Ishikawa (cell line): Measurements from ENCODE around the gene GLUL.

Experiments used
- CEBPB ChIP-seq: IDR thresholded peaks from 2 replicates; pipeline ENCODE4 v1.6.1; 2012
- CREB1 ChIP-seq: IDR thresholded peaks from 2 replicates; pipeline ENCODE4 v1.6.1; 2012; ENCODE audit warnings: low read depth
- EGR1 ChIP-seq: IDR thresholded peaks from 2 replicates; pipeline ENCODE4 v1.6.1; 2012
- EP300 ChIP-seq: IDR thresholded peaks from 2 replicates; pipeline ENCODE4 v1.6.1; 2012; ENCODE audit warnings: borderline replicate concordance
- FOXM1 ChIP-seq: IDR thresholded peaks from 2 replicates; pipeline ENCODE4 v1.6.1; 2012; ENCODE audit warnings: low read depth, borderline replicate concordance
- MAX ChIP-seq: IDR thresholded peaks from 2 replicates; pipeline ENCODE4 v1.6.1; 2012
- NFIC ChIP-seq: IDR thresholded peaks from 2 replicates; pipeline ENCODE4 v1.6.1; 2012
- RAD21 ChIP-seq: IDR thresholded peaks from 2 replicates; pipeline ENCODE4 v1.6.1; 2012; ENCODE audit warnings: low read depth
- REST ChIP-seq: IDR thresholded peaks from 2 replicates; pipeline ENCODE4 v1.6.1; 2012; ENCODE audit warnings: low read depth, mild to moderate bottlenecking
- TAF1 ChIP-seq: IDR thresholded peaks from 2 replicates; pipeline ENCODE4 v1.6.1; 2012; ENCODE audit warnings: low read depth, mild to moderate bottlenecking
- TCF12 ChIP-seq: IDR thresholded peaks from 2 replicates; pipeline ENCODE4 v1.6.1; 2012; ENCODE audit warnings: low read depth
- TEAD4 ChIP-seq: IDR thresholded peaks from 2 replicates; pipeline ENCODE4 v1.6.1; 2012
- USF1 ChIP-seq: IDR thresholded peaks from 2 replicates; pipeline ENCODE4 v1.6.1; 2012
- YY1 ChIP-seq: IDR thresholded peaks from 2 replicates; pipeline ENCODE4 v1.6.1; 2012; ENCODE audit warnings: low read depth
- ZBTB7A ChIP-seq: IDR thresholded peaks from 2 replicates; pipeline ENCODE4 v1.6.1; 2012; ENCODE audit warnings: low read depth

The GLUL gene

GRCh38 chr1:182394055-182394775 lies 2.6 kb upstream of the GLUL start:
- no peak for TF ChIP-seq ZBTB7A
- TF ChIP-seq EGR1 = no peak
- TF ChIP-seq FOXM1 = no peak
- TF ChIP-seq RAD21 = no peak
- no peak for TF ChIP-seq TEAD4
- no peak for TF ChIP-seq REST
- no peak for TF ChIP-seq MAX
- no peak for TF ChIP-seq YY1
- no peak for TF ChIP-seq TCF12
- no peak for TF ChIP-seq TAF1
- no peak for TF ChIP-seq NFIC
- TF ChIP-seq CEBPB = no peak
- no peak for TF ChIP-seq EP300
- TF ChIP-seq CREB1 = no peak

GRCh38 chr1:182392050-182393028 lies 749 bp upstream of the GLUL start:
- no peak for TF ChIP-seq REST
- TF ChIP-seq ZBTB7A = 0 out of 2 replicates have a peak, but pooled peaks have one; percentile 12
- TF ChIP-seq RAD21 = no peak

GRCh38 chr1:182391028-182391361 lies 595 bp downstream of the GLUL start:
- TF ChIP-seq NFIC = 0 out of 2 replicates have a peak, but pooled peaks have one; percentile 10
- TF ChIP-seq FOXM1 = no peak

- TF ChIP-seq USF1 (no peak), TCF12 (no peak), EGR1 (no peak), EP300 (no peak), RAD21 (no peak), ZBTB7A (no peak), CEBPB (no peak), MAX (no peak), NFIC (no peak), REST (no peak), TEAD4 (no peak), TAF1 (no peak), FOXM1 (no peak), YY1 (no peak), CREB1 (no peak)
These were observed 2.0 kb downstream of the GLUL start for GRCh38 chr1:182389619-182390047.
